GM18519 (cell line): ENCODE data around the gene IL1RAP.

Experiments
- ATAC-seq: cut with Tn5 transposase; IDR thresholded peaks from one replicate; pipeline ENCODE4 v1.9.1; 2021; ENCODE audit warnings: mild to moderate bottlenecking, moderate library complexity; ENCODE audit not compliant: unreplicated experiment, low FRiP score

Gene IL1RAP

DNA sequence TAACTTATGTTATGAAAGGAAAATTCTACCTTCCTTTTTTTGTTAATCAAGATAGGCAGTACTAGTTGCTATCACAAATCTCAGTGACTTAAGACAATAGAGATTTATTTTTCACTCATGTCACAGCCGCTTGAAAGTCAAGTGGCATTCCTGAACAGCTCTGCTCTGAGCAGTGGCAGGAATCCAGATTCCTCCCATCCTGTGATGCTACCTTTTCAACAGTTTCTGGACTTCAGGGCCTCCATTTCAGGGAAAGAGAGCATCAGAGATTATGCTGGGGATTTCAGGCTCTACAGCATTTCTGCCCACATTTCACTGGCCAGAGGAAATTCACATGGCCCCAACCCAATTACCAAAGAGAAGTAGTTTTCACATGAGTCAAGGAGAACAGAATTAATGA is 83.4 kb downstream of the IL1RAP start:
- no peak for ATAC-seq

DNA sequence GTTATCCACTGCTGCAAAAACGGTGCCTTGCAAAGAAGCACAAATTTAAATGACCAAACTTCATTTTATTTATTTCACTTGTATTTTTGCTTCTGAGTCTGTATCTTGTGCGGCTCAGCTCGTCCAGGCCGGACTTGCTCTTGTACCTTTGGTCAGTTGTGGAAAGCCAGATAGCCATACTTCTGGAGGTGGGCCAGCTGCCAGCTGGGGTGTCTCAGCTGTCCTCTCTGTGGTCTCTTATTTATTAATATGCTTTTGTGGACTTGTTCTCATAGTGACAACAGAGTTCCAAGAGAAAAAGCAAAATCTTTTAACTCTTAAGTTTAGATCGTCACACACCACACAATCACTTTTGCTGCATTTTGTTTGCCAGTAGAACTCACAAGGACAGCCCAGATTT is 87.7 kb downstream of the IL1RAP start:
- no peak for ATAC-seq

DNA sequence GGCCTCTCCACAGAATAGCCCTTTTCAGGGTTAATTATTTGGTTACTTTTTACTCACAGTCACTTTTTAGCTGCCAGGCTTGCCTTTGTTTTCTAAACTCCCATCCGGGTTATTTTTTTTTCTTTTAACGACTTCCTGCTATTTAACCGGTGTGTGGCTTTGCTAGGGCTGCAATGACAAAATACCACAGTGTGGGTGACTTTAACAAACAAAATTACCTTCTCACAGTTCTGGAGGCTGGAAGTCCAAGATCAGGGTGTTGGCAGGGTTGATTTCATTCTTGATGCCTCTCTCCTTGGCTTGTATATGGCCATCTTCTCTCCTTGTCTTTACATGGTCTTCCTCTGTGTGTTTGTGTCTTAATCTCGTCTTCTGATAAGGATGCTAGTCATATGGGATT is 91.5 kb downstream of the IL1RAP start:
- no peak for ATAC-seq

DNA sequence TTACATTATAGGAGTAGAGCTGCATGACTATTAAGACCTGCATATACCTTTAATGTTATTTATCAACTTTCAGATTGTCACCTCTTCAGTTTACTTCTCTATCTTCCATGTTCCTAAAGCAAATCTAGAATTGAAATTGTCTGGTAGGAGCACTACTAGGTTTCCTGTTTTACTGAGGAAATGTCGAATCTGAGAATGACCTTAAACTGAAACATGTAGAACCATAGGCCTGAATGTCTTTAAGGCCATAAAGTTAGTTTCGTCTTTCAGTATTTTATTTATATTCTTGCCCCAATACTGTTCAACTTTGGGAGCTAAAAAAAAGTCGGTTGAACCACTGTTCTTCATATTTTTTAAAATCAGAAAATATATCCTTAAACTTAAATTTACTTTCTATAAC is 92.7 kb downstream of the IL1RAP start:
- no peak for ATAC-seq

DNA sequence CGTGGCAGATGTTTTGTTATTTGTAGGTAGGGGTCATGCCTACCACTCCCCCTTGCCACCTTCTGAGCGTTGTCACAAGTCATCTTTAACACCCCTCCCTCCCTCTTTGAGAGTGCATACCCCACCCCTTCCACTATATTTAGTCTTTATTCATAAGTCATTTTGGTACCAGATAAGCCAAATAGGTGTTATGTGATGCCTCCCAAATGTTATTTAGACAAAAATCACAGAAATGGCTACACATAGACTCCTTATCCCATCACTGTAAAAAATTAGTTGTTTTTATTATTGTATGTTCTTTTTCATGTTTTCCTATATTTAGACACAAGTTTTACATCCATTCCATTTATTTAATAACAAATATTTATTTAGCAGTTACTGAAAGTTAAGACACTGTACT is 93.1 kb downstream of the IL1RAP start:
- no peak for ATAC-seq

DNA sequence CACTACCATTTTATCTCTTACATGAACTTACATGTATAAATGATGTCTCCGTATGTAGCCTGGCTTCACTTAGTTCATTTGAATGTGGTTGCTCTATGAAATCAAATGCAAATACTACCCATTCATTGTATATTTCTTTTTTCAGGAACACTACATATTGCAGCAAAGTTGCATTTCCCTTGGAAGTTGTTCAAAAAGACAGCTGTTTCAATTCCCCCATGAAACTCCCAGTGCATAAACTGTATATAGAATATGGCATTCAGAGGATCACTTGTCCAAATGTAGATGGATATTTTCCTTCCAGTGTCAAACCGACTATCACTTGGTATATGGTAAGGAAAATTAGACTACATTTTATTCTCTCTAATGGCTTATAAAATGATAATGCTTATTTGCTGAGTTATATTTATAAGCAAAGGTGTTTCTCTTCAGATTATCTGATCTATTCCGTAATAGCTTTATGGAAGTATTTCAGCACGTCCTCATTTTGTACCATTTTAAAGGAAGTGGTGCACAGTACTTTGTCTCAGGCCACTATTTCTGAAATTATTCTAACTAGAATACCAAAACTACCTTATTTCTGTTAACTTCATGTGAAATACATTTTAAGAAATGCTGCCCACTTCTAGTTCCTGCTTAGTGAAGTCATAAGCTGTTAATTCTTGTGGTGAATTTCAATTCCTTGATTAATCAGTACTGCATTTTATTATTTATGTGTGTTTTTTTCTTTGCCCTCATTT is 95.1 kb downstream of the IL1RAP start:
- no peak for ATAC-seq

DNA sequence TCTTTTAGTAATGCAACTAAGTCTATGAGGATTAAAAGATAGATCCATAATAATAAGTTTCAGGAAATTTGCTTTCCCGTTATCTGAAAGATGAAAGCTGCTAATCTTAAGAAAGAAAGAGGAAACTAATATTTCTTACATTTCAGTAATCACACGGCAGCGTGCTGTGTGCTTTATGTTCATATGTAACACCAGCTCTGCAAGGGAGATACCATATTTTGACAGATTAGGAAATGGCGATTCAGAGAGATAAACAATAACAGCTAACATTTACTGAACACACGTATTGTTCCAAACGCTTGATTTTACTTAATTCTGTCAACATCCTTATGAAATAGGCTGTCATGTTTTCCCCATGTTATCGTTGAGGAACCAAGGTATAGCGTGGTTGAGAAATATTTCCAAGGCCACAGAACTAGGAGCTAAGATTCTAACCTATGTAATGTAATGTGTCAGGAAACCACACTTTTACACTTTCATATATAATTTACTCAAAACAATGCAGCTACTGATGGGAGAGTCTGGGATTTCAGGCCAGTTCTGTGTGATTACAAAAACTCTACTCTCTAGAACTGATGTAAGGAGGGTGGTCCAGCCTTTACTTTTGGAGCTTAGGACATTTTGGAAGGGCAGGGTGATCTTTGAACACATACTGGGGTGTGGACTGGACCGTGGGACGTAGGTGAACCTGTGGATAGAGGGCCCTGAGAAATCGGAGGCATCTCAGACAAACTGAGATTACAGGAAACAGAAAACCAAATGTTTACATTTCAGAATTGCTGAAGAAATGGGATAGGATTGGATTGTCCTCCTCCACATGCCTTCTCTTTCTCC is 100.6 kb downstream of the IL1RAP start:
- no peak for ATAC-seq

DNA sequence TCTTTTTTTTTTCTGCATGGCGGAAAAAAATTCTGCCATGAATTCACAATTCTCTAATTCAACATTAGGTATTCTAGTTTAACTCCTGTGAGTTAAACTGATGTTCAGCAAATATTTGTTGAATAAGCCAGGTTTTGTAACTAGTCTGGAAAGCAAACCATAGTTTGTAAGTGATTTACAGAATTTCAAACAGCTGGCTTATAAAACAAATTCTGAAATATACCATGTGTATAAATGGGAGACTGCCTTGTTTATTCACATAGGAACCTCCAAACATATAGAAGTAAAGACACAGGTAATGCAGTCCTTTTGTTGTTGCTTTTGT is 101.1 kb downstream of the IL1RAP start:
- ATAC-seq: no peak

DNA sequence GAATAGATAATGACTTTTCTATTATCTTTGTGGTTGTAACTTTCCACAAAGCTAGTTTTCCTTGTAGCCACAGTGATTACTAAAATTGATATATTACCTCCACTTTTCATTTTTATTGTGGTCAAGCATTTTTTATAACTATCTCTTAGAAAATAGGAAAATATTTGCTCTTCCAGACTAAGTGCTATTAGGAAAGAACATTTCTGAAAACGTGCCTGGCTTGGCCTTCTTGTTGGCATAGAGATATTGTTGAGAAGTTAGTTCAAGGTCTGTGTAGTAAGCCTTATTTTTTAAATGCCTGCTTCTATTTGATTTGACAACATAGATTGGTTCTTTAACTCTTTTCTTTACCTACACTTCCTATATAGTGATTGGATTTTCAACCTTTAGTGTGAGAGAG is 101.7 kb downstream of the IL1RAP start:
- no peak for ATAC-seq

DNA sequence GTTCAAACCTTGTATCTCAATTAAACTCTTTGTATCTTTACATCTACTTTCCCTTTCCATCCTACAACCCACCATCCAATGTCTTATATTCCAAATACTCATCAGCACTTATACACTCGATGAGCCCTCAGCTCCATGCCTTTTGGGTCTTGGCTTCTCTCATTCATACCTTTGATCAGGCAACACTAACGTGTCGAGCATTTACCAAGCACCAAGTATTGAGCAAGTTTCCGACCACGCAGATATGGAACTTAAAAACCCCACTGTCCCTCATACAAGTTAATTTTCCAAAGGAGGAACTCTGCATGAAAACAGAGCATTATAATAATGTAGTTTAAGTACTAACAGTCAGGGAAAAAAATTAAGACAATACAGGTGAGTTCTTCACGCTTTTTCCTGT is 102.8 kb downstream of the IL1RAP start:
- ATAC-seq: no peak

DNA sequence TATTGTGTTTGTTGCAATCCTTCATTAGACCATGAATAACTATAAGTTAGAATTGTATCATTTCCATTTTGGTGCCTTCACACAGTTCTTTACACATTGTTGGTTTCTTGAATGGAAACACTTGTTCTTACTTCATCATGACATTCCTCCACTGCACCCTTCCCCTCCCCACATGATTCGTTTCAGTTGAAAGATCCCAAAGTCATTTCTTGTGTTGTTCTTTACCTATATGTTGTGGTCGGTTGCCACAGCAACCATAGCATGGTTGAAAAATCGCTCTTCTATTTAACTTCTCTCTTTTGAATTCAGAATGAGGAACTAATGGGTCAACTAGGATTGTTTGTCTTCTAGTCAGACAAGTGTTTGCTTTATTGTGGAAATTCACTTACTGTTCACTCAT is 103.3 kb downstream of the IL1RAP start:
- ATAC-seq: peak; percentile 86

DNA sequence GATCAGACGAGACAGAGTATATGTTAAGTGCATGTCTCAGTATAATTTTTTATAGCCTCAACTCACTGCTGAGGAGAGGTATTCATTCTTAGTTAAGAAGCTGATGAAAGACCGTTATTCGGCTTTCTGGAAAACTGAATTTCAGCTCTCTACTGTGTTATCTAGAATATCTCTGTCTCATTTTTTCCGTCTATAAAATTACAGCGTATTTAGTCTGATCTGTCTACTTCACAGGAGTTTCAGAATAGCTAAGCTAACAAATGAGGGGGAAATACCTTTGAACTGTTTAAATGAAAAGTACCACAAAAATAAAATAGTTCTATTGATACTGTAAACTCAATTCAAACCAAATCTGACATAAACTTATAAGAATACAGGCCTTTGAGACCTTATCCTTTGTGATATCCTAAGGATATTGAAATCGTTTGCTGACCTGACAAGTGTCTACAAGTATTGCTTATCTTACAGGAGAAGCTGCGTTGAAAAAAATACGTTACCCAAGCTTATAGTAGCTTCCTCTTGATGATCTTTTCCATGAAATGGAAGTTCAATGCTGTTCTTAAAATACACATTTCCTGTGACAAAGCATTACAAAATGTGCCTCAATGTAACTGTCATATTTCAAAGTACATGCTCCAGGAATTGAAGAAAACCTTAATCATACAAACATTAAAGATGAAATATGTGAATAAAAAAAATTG is 104.6 kb downstream of the IL1RAP start:
- no peak for ATAC-seq

DNA sequence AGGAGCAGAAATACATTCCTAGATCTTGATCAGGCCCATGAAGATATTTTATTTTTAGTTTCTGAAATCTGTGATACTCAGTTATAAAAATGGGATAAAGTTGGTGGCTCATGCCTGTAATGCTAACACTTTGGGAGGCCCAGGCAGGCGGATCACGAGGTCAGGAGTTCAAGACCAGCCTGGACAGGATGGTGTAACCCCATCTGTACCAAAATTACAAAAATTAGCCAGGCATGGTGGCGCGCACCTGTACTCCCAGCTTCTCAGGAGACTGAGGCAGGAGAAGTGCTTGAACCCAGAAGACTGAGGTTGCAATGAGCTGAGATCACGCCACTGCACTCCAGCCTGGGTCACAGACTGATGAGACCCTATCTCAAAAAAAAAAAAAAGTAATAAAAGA is 105.5 kb downstream of the IL1RAP start:
- no peak for ATAC-seq

DNA sequence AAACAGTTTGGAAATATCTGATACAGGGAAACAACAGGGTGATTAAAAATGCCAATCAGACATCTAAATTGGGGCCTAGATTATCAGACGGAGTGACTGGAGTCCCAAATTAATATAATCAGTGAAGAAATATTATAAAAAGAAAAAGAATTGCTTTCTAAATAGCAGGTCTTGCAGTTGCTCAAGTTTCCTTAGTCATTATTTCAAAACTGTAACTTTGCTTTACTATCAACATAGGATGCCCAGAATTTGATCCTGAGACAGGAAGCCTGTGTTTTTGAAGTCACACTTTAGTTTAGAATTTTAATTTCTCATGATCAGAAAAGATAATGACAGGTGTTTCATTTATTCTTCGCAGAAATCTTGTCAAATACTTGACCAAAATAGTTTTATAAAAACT is 105.9 kb downstream of the IL1RAP start:
- ATAC-seq: no peak

DNA sequence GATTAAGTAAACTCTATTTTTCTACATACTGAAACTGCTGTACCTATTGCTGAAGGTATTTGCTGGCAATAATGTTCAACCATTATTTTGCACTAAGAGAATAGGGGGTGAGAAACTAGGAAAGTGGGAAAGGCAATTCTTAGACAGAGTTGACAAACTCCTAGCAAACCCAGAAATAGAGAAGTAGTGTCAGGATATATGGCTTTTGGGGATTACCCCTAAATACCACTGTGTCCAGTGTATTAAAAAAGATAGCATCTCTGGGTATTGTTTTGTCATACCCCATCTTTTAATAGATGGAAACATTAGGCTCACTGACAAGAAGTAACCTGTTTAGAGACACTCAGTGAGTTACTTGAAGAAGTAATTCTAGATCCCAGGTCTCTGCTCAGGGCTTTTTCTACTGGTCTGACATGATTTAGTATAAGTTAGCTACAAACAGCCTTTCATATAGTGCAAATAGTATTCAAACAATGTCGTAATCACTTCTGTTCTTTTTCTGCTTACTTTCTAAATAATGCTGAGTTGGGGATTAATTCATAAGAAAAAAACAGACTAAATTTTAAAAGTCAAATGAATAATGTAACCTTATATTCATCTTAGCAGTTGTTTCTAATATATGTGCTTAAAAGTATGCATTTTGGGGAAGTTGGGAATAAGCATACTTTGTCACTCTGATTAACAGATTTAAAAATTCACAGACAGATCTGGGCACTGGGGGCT is 107.2 kb downstream of the IL1RAP start:
- ATAC-seq: no peak

DNA sequence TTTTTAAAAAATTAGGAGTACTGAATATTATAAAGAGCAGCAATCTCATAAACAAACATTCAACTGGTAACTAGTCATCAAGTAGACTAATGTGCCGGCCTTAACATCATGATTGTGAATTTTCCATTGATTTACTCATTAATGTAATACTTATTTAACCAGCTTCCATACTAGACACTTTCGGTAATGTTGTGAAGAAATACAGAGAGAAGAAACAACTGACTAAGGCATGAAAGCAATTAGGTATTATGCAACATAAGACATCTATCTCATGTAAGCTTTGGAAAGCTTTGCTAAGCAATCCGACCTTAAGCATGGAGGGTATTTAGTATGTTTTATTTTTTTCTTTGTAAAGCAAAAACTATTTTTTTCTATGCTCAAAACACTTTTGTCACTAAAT is 108.0 kb downstream of the IL1RAP start:
- no peak for ATAC-seq

DNA sequence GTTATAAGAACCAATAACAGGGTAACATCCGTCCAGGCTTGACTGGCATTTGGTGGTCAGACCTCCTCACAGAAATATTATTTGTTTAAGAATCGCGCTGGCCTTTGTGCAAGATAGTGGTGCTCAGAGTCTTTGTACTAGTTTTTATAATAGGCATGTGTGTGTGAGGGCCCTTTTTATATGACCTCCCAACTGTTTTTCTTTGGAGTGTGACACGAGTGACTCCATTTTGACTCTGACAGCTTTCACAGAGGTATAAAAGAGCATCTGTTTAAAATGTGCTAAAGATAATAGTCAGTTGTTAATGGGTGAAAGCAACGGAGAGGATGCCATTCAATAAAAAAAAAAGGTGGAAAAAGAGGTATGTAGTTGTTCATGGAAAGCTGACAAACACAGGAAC is 110.4 kb downstream of the IL1RAP start:
- ATAC-seq: no peak

DNA sequence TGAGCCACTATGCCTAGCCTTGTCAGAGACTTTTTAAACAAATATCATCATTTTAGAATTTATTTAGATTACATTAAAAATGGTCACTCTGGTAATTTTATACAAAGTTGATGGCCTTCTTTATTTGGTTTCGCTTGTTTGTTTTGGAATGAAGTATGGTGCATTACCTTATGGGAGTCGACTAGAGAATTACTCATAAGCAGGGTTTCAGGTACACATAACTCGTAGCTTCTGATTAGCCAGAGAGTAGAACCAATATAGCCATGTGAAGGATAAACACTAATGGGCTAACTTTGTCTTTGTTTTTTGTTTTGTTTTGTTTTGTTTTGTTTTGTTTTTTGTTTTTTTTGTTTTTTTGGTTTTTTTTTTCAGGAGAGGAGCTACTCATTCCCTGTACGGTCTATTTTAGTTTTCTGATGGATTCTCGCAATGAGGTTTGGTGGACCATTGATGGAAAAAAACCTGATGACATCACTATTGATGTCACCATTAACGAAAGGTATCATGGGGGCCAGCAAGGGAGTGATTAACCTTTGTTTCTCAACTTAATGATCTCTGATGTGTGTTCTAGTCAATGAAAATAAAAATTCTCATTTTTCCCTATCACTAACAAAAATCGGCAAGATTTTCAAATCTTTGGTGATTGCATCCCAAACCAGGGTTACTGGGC is 113.2 kb downstream of the IL1RAP start:
- no peak for ATAC-seq

DNA sequence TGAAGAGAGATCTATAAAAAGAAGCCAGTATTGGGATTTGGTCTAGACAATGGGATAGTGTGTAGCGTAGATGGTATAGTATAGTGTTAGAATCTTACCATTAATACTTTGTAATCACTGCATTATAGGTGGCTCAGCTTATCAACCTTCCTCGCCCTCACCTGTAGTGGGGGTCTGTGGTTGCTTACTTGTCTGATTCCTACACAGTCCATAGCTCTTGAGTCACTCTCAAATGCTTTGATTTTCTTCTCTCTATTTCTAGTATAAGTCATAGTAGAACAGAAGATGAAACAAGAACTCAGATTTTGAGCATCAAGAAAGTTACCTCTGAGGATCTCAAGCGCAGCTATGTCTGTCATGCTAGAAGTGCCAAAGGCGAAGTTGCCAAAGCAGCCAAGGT is 115.2 kb downstream of the IL1RAP start:
- ATAC-seq: no peak

DNA sequence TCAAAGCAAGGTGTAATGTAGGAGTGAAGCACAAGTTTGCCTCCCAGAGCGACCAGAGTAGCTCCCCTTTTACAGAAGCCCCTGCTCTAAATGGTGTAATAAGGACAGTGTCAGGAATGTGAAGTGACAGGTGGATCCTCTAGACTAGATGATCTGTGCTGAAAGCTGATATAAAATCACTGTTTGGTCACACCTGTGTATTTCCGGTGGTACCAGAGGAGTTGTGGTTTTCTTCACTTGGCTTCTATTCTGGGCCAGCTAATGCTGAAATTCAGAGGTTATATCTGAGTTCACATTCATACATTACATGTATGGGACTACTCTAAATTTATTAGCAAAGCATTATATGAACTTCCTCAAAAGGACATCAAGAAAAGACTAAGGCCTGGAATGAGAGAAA is 117.4 kb downstream of the IL1RAP start:
- no peak for ATAC-seq
